ENCODE measurements around the gene KLHL33.
"Not testable (repeated sequence)": the region's sequence is repeated elsewhere in the genome, so short reads cannot be mapped to it uniquely, and the experiment has no call there.

Gene KLHL33

GRCh38 chr14:20435582-20436362, at the start of gene KLHL33:
TSS of gene KLHL33 (minus strand) at chr14:20436166. CDS start at chr14:20435811, 355 bp downstream.
- no peak for DNase-seq

GRCh38 chr14:20482382-20482781, 46.4 kb upstream of the KLHL33 start:
- DNase-seq = no peak

GRCh38 chr14:20478894-20479293, 42.9 kb upstream of the KLHL33 start:
- no peak for DNase-seq

GRCh38 chr14:20477211-20477876, 41.4 kb upstream of the KLHL33 start:
- peak; percentile 69 for DNase-seq

- DNase-seq = no peak
These were observed 40.8 kb upstream of the KLHL33 start for GRCh38 chr14:20476776-20477175.

- no peak for DNase-seq
These were observed 36.7 kb upstream of the KLHL33 start for GRCh38 chr14:20472536-20473169.

GRCh38 chr14:20470603-20470901, 34.6 kb upstream of the KLHL33 start:
- DNase-seq = no peak

GRCh38 chr14:20469890-20470602, 34.1 kb upstream of the KLHL33 start:
- DNase-seq = peak; percentile 83

GRCh38 chr14:20469242-20469889, 33.4 kb upstream of the KLHL33 start, which contains the start of gene PNP:
TSS of gene PNP (plus strand) at chr14:20469406. CDS start at chr14:20469525, 119 bp downstream.
- DNase-seq = peak; percentile 94

- DNase-seq = no peak
These were observed 32.8 kb upstream of the KLHL33 start for GRCh38 chr14:20468764-20469241.

- peak; percentile 100 for DNase-seq
These were observed 25.5 kb upstream of the KLHL33 start, which contains the start of gene PIP4P1 for GRCh38 chr14:20461225-20462141. TSS of gene PIP4P1 (minus strand) at chr14:20461434. CDS start at chr14:20461325, 109 bp downstream.

GRCh38 chr14:20460458-20461224, 24.7 kb upstream of the KLHL33 start:
- DNase-seq = peak; percentile 85

GRCh38 chr14:20458031-20458789, 22.2 kb upstream of the KLHL33 start:
- DNase-seq = no peak

- no peak for DNase-seq
These were observed 21.0 kb upstream of the KLHL33 start for GRCh38 chr14:20456971-20457370.

- no peak for DNase-seq
These were observed 19.7 kb upstream of the KLHL33 start for GRCh38 chr14:20455355-20456300.

GRCh38 chr14:20454516-20455354, 18.8 kb upstream of the KLHL33 start, which contains the start of the genes APEX1 and OSGEP:
TSS of gene APEX1 (plus strand) at chr14:20455226. CDS start at chr14:20455646, 420 bp downstream.
TSS of gene OSGEP (minus strand) at chr14:20454812. CDS start at chr14:20454683, 129 bp downstream.
- peak; percentile 99 for DNase-seq

- not testable (repeated sequence) for DNase-seq
These were observed 16.9 kb upstream of the KLHL33 start for GRCh38 chr14:20452831-20453230.

Data from activated effector memory CD4-positive, alpha-beta T cell treated with anti-CD3 and anti-CD28 coated beads, Interleukin-2, amount 50 U/mL, for 16 hours (primary cell).